HG02981 (cell line): ENCODE measurements around the gene ADGRF1.

ENCODE experiments used
- ATAC-seq: cut with Tn5 transposase; IDR thresholded peaks from one replicate; pipeline ENCODE4 v1.9.1; 2021; ENCODE audit warnings: mild to moderate bottlenecking, moderate library complexity; ENCODE audit not compliant: unreplicated experiment

Gene ADGRF1

GRCh38 chr6:46985943-46986342, 56.2 kb downstream of the ADGRF1 start:
- ATAC-seq = no peak

- no peak for ATAC-seq
Observed at GRCh38 chr6:46983007-46983411, 59.1 kb downstream of the ADGRF1 start.

GRCh38 chr6:46979206-46979605, 62.9 kb downstream of the ADGRF1 start:
- ATAC-seq = no peak

- ATAC-seq = no peak
Observed at GRCh38 chr6:46974786-46975185, 67.3 kb downstream of the ADGRF1 start.

GRCh38 chr6:46973029-46973428, 69.1 kb downstream of the ADGRF1 start:
- ATAC-seq = no peak

GRCh38 chr6:46972531-46972930, 69.6 kb downstream of the ADGRF1 start:
- ATAC-seq = no peak

- no peak for ATAC-seq
Observed at GRCh38 chr6:46969206-46969605, 72.9 kb downstream of the ADGRF1 start.

GRCh38 chr6:46967826-46968349, 74.2 kb downstream of the ADGRF1 start:
- no peak for ATAC-seq

- ATAC-seq = no peak
Observed at GRCh38 chr6:46964716-46965519, 77.2 kb downstream of the ADGRF1 start.

GRCh38 chr6:46963626-46964025, 78.5 kb downstream of the ADGRF1 start:
- no peak for ATAC-seq

GRCh38 chr6:46963039-46963438, 79.1 kb downstream of the ADGRF1 start:
- ATAC-seq = no peak

GRCh38 chr6:46961711-46962110, 80.4 kb downstream of the ADGRF1 start:
- ATAC-seq = no peak

- no peak for ATAC-seq
Observed at GRCh38 chr6:46961232-46961631, 80.9 kb downstream of the ADGRF1 start.

GRCh38 chr6:46959419-46959818, 82.7 kb downstream of the ADGRF1 start:
- ATAC-seq = no peak

- no peak for ATAC-seq
Observed at GRCh38 chr6:46956409-46956808, 85.7 kb downstream of the ADGRF1 start.

- ATAC-seq = no peak
Observed at GRCh38 chr6:46954837-46955451, 87.2 kb downstream of the ADGRF1 start.

GRCh38 chr6:46953921-46954320, 88.2 kb downstream of the ADGRF1 start:
- no peak for ATAC-seq

- no peak for ATAC-seq
Observed at GRCh38 chr6:46949632-46950280, 92.4 kb downstream of the ADGRF1 start.

- ATAC-seq = no peak
Observed at GRCh38 chr6:46948699-46949098, 93.4 kb downstream of the ADGRF1 start.
